ENCODE measurements around the gene CHN1.
A peak's percentile ranks its signal among the peaks of the same experiment; 100 is the strongest.

The CHN1 gene

GRCh38 chr2:175004980-175005732 is at the start of gene CHN1:
Gene CHN1, minus strand, starts transcription at chr2:175005381. Its CDS starts 469 bp downstream, at chr2:175004912.
- peak in 1 of 2 donors; percentile 18 for DNase-seq (ENCODE audit: low read depth in 2 of 2, low spot score in 1 of 2)

GRCh38 chr2:175054340-175054739 is 49.2 kb upstream of the CHN1 start:
- DNase-seq (ENCODE audit: low read depth in 2 of 2, low spot score in 1 of 2): no peak

- DNase-seq (ENCODE audit: low read depth in 2 of 2, low spot score in 1 of 2): no peak
Observed at GRCh38 chr2:175049661-175050060, 44.5 kb upstream of the CHN1 start.

GRCh38 chr2:175048275-175048674 is 43.1 kb upstream of the CHN1 start:
- no peak for DNase-seq (ENCODE audit: low read depth in 2 of 2, low spot score in 1 of 2)

GRCh38 chr2:175039490-175039889 is 34.3 kb upstream of the CHN1 start:
- DNase-seq (ENCODE audit: low read depth in 2 of 2, low spot score in 1 of 2): no peak

DNA sequence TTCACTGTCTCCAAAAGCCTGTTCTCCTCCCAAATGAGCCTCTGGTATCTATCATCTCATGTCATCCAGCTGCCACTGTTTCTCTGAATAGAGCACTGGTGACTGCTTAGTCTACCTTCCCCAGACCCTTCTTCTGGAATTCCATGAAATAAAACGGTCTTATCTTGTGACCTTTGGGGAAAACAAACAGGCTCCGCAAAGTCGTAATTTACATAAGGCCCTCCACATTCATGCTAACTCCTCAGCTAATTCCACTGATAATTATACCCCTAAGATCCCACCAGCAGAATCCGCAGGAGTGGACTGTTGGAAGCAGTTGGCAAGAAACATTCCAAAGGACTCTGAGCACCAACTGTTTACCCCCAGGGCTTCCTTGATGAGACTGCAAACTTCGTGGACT is 33.9 kb upstream of the CHN1 start:
- DNase-seq (ENCODE audit: low read depth in 2 of 2, low spot score in 1 of 2): no peak

- DNase-seq (ENCODE audit: low read depth in 2 of 2, low spot score in 1 of 2): no peak
Observed at GRCh38 chr2:175037941-175038340, 32.8 kb upstream of the CHN1 start.

DNA sequence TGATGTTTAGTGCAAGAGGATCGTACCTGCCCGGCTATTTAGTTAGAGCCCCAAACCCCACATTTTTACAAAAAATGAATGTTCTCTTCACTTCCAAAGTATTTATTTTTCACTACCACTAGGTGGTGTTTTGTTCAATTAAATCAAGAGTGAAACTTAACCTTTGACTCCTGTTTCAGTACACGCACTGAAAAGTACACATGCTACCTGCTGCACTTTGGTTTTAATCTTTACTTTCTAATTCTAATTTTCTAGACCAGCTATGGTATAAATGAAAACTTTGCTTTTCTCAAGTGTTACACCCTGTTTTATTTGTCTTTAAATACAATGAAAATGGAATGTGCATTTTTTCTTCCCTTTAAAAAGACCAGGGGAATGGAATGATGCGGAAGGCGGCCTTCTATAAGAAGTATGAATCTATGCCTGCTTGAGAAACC is 31.4 kb upstream of the CHN1 start:
- no peak for DNase-seq (ENCODE audit: low read depth in 2 of 2, low spot score in 1 of 2)

GRCh38 chr2:175035806-175036205 is 30.6 kb upstream of the CHN1 start:
- no peak for DNase-seq (ENCODE audit: low read depth in 2 of 2, low spot score in 1 of 2)

DNA sequence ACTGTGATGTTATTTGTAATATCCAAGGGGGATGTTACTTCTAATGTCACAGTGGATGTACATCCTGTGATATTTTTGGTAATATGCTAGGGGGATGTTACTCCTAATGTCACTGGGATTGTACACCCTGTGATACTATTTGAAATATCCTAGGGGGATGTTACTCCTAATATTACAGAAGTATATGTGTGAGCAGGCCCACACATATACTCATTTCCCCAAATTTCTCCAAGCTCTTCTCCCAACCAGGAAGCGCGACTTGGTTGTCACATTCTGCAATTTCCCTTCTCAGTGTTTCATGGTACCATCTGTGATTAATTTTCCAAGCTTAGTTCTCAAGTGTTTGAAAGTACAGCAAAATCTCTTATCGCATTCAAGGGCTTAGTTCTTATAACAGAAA is 29.5 kb upstream of the CHN1 start:
- no peak for DNase-seq (ENCODE audit: low read depth in 2 of 2, low spot score in 1 of 2)

DNA sequence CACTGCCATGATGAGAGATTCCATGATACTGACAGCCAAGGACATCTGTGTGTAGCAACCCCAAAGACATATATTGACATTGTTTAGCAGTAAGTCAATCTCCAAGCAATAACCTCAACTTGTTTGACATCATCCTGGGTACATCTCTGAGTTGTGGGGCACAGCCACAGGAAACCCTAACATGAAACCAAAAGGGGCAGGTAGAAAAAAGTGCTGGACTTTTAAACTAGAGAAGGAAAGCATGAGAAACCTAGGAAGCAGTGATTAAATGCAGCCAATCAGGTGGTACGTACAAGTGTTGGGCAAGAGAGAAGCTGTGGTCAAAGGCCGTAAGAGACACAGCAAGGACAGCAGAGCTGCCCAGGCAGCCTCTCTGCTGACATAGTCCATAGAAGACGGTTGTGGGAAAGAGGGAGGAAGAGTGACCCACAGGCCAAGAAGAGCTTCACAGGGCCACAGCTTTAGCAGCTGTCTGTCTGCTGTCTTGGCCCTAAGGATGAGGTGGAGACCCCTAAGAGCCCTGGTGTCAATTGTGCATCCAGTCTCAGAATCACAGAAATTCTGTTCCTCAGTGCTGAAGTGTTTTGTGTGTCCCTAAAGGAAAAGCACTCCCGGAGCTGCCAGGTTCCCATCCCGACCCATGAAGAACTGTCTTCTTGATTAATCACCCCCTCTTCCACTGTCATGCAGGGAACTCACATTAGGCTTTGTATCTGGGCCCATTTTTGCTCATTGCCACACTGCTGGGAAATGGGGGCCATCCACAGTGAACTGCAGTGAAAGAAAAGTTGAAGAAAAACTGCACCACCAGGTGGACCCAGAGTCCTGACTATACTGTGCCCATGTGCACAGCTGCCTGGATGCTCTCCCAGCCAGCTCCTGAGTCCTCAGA is 25.4 kb upstream of the CHN1 start:
- no peak for DNase-seq (ENCODE audit: low read depth in 2 of 2, low spot score in 1 of 2)

- no peak for DNase-seq (ENCODE audit: low read depth in 2 of 2, low spot score in 1 of 2)
Observed at GRCh38 chr2:175027755-175028154, 22.6 kb upstream of the CHN1 start.

DNA sequence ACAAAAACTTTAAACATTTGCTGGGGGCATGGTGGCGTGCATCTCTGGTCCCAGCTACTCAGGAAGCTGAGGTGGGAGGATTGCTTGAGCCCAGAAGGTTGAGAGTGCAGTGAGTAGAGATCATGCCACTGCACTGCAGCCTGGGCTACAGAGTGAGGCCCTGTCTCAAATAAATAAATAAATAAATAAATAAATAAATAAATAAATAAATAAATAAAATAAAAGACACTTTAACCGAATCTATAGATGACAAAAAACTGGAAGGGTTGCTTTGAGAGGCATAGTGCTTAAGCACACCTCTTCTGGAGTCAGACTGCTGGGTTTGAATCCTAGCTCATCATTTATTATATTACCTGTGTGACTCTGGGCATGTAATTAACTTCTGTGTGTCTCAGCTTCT is 21.2 kb upstream of the CHN1 start:
- DNase-seq (ENCODE audit: low read depth in 2 of 2, low spot score in 1 of 2): no peak

GRCh38 chr2:175025946-175026345 is 20.8 kb upstream of the CHN1 start:
- no peak for DNase-seq (ENCODE audit: low read depth in 2 of 2, low spot score in 1 of 2)

DNA sequence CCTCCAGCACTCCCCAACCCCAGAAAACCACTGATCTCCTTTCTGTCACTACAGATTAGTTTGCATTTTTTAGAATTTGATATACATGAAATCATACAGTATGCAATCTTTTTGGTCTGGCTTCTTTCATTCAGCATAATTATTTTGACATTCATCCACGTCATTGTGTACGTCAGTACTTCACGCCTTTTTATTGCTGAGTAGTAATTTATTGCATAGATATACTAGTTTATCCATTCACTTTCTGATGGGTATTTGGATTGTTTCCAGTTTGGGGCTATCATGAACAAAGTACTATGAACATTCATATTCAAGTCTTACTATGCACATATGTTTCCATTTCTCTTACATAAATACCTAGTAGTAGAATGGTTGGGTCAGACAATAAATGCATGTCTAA is 20.1 kb upstream of the CHN1 start:
- DNase-seq (ENCODE audit: low read depth in 2 of 2, low spot score in 1 of 2): no peak

- no peak for DNase-seq (ENCODE audit: low read depth in 2 of 2, low spot score in 1 of 2)
Observed at GRCh38 chr2:175022923-175023322, 17.7 kb upstream of the CHN1 start.

DNA sequence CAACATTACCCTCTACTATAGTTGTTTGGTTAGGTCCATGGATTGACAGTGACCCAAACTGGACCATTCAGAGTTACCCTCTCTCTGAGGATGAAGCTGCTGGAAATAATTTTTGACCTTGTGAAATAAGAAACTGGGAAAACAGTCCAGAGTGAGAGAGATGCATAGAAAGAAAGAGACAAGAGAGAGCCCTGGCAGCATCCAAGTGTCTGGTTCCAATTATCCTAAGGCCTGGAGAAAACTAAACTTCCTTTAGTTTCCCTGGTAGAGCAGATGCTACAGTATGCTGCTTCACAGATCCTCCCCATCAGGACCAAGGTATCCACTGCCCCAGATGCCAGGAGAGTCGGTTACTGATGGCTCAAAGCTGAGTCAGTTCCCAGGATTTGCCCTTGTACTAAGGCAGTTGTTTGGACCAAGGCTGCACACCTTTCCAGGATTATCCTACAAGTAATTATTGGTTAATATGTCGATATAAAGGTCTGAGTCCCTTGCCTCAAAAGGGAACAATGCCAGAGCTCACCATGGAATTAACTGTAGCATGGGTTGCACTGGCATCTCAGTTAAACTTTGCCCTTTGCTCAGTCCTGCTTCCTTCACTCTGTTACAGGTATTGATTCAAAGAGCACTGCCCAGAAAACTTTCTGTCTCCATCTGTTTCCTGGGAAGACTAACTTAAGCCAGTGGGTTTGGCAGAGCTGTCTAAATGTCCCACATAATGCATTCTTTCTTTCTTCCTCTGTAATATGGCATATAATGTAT is 14.6 kb upstream of the CHN1 start:
- DNase-seq (ENCODE audit: low read depth in 2 of 2, low spot score in 1 of 2): no peak

DNA sequence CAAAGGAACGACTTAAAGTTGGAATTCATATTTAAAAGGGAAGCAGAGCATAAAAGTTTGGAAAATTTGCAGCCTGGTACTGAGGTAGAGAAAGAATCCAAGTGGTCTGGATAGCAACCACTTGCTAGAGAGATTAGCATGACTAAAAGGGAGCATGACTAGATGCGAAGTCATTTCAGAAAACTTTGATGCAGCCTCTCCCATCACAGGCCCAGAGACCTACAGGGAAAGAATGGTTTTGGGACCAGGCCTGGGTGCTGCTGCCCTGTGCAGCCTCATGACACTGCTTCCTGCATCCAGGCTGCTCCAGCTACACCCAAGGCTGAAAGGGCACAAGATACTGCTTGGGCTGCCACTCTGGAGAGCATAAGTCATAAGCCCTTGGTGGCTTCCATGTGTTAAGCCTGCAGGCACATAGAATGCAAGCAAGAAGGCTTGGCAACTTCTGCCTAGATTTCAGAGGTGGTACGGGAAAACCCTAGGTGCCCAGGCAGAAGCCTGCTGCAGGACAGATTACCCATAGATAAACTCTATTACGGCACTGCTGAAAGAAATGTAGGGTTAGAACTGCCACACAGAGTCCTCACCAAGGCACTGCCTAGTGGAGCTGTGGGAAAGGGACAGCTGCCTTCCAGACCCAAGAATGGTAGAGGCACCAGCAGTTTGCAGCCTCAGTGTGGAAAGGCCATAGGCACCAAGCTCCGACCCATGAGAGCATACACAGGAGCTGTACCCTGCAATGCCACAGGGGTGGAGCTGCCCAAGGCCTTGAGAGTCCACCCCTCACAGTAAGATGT is 12.6 kb upstream of the CHN1 start:
- DNase-seq (ENCODE audit: low read depth in 2 of 2, low spot score in 1 of 2): no peak

- no peak for DNase-seq (ENCODE audit: low read depth in 2 of 2, low spot score in 1 of 2)
Observed at GRCh38 chr2:175015340-175015739, 10.2 kb upstream of the CHN1 start.

- DNase-seq (ENCODE audit: low read depth in 2 of 2, low spot score in 1 of 2): no peak
Observed at GRCh38 chr2:175012516-175012915, 7.3 kb upstream of the CHN1 start.

DNA sequence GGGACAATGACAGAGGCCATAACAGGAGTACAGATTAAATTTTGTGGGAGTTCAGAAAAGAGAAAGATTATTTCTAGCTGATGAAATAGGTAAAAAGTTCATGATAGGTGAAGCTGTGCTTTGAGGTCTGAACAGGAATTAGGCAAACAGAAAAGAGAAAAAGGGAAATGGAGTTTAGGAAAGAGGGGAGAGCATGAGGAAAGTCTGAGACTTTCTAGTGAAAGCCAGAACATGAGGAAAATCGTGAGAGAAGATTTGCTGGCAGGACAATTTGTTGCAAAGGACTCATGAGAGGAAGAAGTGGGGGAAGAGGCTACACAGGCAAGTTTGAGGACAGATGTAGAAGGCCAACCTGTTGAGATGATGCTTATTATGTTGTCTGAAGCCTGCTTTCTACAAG is 6.3 kb upstream of the CHN1 start:
- no peak for DNase-seq (ENCODE audit: low read depth in 2 of 2, low spot score in 1 of 2)

All from stimulated activated CD8-positive, alpha-beta memory T cell treated with anti-CD3 and anti-CD28 coated beads, Interleukin-4, amount 100 ng/mL, for 4 hours (primary cell).